Endothelial cell of umbilical vein (primary cell): ENCODE data around the gene SH3PXD2A.

Experiments
- CTCF ChIP-seq, 2 donors: IDR thresholded peaks; 1 replicate in 1 of 2; 2 replicates in 1 of 2; pipeline ENCODE4 v1.5.1; 2011; ENCODE audit warnings: low read length in 2 of 2, mild to moderate bottlenecking in 2 of 2, moderate library complexity in 2 of 2, control low read depth in 1 of 2, inconsistent platforms in 1 of 2, low read depth in 1 of 2; ENCODE audit not compliant: insufficient read depth in 1 of 2; ENCODE audit errors: extremely low read depth in 1 of 2
- EZH2 ChIP-seq: IDR thresholded peaks from 2 replicates; pipeline ENCODE4 v1.6.1; 2012; ENCODE audit warnings: borderline replicate concordance, low read depth, mild to moderate bottlenecking, moderate library complexity, low read length, inconsistent platforms; ENCODE audit not compliant: severe bottlenecking
- MYC ChIP-seq: IDR thresholded peaks from one replicate; pipeline ENCODE4 v1.6.1; 2011; ENCODE audit warnings: mild to moderate bottlenecking, low read depth, low read length
- POLR2AphosphoS5 ChIP-seq: IDR thresholded peaks from 2 replicates; pipeline ENCODE4 v1.6.1; 2012; ENCODE audit warnings: low read depth, mild to moderate bottlenecking, control low read depth, low read length, moderate library complexity; ENCODE audit not compliant: insufficient read depth

- TF ChIP-seq CTCF (IDR thresholded peaks at IDR 0.05; ENCODE audit: extremely low read depth in 1 of 2, insufficient read depth in 1 of 2, low read depth in 1 of 2, low read length in 2 of 2) = no peak
- TF ChIP-seq POLR2AphosphoS5 = no peak
- TF ChIP-seq MYC = no peak
- no peak for TF ChIP-seq EZH2
Observed at GRCh38 chr10:103558911-103559310, 296.5 kb downstream of the SH3PXD2A start.
